NCI-H526 treated with DMSO at 0.1 percent for 48 hours (cell line): ENCODE data around the gene CEP128.

Source experiments
- DNase-seq: peaks from one replicate; lab custom pipeline; 2025; lab: John Stamatoyannopoulos, UW

CEP128 gene

DNA sequence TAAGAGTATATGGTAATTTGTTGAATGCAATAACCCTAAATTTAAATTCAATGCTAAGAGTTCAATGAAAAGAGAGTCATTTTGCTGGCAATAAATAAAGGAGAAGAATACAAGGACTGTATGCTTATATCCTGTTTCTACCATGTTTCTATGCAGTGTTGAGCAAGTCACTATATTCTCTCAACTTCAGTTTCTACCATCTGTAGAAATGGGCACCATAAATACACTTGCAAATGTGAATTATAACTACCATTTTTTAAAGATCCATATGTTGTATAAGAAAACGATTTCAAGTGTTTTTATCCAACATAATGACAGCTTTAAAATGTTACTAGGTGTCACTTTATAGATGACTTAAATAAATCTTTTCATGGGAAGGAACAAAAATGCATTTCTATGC lies 170.3 kb downstream of the CEP128 start:
- no peak for DNase-seq

DNA sequence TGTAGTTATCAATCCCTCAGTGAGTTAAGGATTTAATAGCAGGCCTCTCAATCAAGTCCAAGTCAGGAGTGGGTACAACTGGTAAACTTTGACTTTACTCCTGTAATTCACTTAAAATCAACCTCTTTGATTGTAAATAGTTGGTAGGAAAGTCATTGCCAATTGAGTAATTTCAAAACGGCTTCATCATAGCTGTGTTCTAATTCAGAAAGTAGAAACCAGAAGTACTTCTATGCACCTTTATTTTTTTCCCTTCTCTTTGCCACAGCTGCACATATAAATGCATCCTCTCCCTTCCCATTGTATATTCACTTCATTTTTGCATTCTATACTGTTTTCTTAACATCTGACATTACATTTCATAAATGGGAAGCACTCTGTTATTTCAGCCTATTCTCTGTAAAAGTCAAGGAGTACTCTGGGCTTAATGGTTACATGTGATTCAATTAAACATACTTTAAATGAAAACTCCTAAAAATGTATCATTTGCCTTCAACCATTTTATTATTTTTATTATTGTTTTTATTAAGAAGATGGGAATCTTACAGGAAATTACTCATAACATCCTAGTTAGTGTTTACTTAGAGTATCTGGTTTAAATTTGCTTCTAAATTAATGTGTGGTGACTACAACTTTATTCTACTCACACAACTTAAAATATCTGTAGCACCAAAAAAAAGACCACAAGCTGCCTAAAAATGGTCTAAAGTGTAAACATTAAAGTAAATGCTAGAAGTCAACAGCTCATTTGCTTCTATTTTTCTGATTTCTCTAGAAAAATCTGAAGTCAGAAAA lies 171.2 kb downstream of the CEP128 start:
- DNase-seq, result no peak

DNA sequence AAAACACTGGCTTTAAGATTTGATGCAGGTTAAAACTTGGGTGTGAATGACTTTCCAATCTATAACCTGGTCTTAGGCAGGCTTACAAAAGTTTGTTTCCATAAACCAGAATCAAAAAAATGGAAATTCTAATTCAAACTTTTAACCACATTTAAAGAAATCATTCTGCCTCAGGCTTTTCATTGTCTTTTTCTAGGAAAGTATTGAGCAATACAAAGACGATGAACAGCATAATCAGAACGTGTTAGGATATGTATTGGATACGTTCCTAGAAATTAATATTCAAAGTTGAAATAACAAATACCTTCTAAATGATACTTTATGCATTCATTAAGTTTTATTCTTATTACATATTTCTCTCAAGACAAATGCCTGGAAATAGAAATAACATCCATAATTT lies 172.9 kb downstream of the CEP128 start:
- no peak for DNase-seq

DNA sequence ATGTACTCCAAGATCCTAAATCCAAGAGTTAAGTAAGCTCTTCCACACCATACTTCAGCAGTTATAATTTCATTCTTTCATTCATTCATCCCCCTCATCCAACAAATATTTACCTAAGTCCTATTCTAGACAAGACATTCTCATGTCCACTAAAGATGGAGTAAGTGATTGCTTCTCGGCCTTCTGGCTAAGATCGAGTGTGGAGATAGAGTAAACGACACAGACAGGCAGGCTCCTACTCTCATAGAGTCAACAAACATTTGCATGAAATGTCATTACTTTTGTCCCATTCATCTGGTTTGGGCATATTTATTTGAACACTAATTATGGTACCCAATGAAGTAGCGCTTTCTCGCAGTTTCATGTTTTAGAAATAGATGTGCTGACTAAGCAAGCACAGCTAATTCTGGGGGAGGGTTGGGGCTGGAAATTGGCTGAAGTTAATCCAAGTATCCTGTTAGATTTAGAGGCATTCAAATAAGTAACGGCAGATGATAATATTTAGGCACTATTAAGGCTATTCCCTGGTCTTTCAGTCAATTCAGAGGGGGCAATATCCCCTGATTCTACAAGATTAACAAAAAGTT lies 176.5 kb downstream of the CEP128 start:
- DNase-seq, result peak; percentile 84

DNA sequence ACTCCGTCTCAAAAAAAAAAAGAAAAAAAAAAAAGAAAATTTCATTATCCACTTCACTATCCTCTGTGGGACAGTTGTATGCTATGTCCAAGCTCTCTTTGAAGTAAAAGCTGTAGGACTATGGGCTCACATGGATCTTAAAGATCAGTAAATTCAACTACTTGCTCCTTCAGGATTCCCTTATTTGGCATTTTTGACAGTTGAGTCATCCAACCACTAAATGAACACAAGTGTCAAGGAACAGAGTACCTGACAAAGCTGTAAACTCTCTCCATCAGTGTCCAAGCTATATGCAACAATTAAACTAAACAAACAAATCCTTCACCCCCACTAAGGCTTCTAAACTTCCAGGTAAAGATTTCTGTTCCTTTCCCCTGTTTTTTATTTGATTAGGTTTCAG lies 177.0 kb downstream of the CEP128 start:
- no peak for DNase-seq

DNA sequence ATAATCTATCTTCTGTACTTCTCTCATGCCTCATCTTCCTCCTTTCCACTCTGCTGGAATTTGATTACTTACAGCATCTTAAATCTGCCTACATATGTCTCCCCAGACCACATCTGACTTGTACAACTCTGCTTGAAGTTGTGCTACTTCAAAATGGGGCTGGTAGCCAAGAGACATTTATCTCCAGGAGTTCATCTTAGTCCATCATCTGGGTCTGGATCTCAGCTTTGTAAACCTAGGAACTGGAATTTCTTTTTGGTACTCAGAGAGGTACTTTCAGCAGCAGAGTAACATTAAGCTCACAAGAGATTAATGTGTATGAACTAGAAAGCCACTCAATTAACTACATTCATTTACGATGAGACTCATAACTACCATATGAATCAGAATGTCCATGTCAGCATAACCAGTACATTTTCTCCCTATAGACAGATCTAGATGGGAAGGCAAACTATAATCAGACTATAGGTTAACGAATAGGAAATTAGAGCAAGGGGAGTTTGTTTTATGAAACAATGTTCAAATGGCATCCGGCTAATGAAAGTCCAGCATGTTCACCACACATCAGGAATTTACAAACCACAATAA lies 178.8 kb downstream of the CEP128 start:
- peak; percentile 62 for DNase-seq

DNA sequence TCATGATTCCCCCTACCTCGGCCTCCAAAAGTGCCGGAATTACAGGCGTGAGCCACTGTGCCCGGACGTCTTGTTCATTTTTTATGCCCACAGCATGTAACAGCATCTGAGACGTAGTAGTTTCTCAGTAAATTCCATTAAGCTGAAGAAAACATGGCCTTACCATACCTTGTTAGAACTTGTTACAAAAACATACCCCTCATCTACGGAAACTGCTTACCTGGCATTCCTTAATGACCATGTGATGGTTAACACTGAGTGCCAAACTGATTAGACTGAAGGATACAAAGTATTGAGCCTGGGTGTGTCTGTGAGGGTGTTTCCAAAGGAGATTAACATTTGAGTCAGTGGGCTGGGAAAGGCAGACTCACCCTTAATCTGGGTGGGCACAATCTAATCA lies 186.8 kb downstream of the CEP128 start:
- DNase-seq, result no peak

DNA sequence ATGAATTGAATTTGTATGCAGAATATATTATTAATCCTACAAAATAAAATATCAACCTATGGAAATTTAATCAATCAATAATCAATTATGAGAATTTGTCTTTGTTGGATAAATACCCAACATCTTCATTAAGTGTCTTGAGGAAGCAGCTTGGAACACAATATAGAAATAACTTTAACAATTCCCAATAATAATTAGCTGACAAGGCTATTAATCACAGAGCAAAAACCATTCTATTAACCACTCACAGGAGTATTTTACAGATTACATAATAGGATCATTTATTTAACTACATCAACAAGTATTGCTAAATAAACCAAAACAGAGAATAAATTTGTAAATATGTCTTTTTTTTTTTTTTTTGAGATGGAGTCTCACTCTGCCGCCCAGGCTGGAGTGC lies 190.3 kb downstream of the CEP128 start:
- no peak for DNase-seq

DNA sequence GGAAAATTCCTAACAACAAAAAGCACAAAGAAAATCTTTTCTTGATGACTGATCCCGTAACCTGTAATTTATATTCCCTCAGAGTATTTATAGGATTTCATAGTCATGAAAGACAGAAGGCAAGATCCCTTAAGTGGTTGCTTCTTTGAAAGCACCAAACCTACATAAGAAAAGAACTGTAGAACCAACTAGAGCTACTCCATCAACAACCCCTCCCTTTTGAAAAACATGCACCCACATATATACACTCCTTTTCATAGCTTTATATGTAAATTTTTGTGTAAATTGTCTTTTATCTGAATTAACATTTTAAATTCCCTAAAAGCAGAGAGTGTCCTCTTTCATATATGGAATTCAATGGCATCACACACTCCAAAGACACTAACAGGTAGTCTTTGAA lies 215.3 kb downstream of the CEP128 start:
- DNase-seq, result no peak

DNA sequence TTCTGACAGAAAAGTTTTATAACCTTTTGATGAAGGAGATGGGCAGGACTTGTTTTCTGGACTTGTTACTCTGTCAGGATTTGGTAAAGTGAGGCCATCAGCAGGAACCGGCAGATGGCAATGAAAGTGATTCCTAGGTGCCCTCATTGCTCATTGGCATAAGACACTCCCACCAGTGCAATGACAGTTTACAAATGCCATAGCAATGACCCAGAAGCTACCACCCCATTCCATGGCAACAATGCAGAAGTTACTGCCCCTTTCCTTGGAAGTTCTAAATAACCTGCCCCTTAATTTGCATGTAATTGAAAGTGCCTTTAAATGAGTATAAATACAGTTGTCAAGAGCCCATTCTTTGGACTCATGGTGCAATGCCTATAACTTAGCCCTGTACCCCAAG lies 222.6 kb downstream of the CEP128 start:
- DNase-seq, result no peak

DNA sequence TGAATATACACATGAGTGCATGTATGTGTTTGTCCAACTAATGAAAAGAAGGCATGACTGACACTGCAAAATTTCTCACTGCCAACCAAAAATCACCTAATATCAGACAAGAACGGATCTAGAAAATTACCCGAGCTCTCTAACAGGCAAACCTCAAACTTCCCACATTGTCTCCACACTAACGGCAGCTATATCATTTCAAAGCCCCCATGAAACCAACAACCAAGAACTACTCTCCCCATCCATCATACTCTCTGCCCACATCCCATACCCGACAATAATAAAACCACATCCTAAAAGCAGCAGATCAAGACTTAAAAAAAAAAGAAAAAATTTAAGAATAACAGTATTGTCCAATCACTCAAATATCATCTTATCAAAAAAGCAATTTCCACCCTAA lies 227.1 kb downstream of the CEP128 start:
- no peak for DNase-seq

DNA sequence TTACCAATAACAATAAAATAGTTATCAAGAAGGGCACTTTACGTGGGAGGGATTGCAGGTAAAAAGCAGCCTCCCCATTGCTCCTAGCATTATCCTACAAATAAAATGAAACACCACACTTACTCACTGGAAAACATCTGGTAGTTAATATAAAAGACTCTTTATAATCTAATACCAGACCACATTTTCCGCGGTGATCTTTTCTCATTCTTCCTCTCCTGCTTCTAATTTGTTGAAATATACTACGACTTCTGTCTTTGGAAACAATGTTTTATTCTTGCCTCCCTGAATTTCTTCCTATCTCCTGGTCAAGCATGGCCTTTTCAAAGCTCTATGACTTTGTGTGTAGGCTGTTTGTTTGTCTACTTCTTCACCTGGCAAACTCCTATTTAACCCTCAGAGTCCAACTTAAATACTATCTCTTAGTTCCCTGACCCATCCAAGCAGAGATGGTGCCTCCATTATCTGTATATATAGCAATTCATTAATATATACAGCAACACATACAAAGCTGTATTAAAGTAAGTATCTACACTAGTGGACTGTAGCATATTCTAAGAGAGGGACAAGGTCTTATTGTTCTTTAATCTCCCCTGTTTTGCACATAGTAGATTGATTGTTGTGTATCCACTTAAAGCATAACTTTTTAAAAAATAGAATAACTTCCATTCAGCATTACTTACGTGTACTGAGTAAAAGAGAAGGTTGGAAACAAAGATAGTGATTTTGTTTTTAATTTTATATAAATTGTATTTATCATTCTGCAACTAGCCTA lies 228.3 kb downstream of the CEP128 start:
- DNase-seq, result no peak

DNA sequence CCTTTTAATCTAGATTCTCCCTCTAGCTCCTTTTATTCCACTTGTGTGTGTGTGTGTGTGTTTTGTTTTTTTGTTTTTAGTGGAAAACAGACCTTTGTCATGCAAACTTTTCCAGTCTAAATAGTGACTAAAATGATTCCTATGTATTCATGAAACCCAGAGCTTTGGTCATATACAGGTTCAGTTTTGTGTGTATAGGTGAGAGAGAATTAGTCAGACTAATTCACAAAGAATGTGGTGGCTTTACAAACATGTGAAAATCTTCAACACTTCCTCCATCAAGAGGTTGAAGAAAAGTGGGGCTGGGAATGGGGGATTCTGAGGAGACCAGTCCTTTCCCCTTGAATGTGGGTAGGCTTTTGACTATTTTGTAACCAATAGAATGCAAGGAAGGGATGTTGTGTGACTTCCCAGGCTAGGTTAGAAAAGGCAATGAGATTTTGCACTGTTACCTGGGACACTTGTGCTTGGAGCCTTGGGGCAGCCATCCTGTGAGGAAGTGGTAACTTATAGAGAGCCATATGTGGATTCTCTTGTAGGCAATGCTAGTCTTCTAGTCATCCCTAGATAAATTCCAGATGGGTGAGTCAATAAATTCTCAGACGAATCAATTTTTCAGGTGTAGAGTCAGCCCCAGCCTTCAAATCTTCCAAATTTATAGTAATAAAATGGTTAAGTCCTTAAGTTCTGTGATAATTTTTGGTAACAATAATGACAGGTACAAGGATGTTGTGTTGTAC lies 236.1 kb downstream of the CEP128 start:
- DNase-seq, result no peak

DNA sequence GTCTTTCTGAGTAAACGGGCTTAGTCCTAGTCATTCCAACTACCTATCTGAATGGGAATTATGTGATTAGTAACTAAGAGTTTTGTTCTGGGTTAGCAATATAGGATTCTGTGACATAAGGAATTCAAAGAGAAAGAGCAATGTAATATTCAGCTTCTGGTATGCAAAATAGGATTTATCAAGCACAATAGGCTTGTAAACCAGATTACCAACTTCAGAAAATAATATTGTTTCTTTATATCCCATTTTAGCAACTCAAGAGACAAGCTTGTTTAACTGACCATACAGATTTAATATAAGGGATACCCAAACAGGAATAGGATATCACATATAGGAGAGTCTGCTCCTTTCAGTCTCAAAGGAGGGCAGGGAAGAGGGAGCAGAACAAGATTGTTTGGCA lies 240.9 kb downstream of the CEP128 start:
- no peak for DNase-seq

DNA sequence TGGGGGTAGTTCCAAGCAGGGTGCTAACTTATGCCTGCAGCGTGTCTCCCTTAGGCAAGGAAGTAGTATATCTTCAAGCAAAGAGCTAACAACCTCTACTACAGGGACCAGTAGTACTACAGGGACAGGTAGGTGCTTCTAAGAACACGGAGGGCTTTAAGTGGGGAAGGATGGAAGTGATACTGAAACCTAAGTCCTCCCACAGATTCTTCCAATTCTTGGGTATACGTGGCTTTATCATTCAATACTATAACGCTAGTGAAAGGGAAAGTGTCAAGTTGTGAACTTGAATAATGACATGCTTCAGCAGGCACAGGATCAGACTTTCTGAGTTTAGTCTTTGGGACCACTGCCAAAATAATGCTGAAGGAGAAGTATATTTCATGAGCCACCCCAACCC lies 241.7 kb downstream of the CEP128 start:
- no peak for DNase-seq

DNA sequence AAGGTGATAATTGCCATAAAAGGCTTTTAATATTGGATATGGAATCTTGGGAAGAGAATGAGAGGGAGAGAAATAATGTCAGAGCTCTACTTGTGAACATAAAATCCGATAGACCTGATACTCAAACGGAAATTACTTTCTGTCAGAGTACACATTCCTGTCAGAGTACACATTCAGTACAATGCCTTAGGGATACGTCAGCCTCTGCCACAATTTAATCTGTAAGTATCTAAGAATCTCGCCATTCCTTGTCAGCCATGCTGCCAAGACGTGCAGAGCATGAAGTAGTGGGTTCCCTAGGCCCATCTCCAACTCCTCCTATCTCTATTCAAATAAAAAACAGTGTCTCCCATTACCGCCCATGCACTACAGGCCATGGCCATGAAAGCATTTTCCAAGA lies 242.6 kb downstream of the CEP128 start:
- no peak for DNase-seq

DNA sequence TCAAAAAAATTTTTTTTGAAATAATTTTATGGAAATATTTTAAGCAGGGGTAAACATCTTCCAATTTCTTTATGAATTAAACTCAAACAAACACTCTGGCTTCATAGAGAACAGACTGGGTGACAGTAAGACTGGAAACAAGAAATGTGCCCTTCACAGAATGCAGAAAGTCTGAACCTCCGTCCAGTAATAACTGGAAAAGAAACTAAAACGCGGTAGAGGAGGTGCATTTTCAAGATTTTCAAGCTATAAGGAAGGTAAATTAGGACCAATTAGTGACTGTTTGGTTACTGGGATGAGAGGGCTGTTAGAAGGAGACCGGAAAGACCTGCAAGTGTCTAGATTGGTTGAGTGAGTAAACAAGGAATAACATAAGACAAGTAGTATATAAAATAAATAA lies 245.7 kb downstream of the CEP128 start:
- no peak for DNase-seq

DNA sequence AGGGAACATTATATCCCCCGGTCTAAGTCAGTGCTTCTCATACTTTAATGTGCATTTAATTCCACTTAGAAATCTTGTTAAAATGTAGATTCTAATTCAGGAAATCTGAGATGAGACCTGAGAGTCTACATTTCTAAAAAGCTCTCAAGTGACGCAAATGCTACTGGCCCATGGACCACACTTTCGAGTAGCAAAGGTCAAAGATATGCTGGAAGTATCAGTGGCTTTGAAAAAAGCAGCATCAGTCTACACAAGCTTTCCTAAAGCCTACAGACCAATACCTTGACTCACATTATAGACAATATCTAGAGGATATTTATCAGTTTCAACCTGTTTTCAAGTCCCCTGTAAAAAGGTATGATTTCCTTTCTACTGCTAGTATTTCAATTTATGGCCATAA lies 248.6 kb downstream of the CEP128 start:
- no peak for DNase-seq

DNA sequence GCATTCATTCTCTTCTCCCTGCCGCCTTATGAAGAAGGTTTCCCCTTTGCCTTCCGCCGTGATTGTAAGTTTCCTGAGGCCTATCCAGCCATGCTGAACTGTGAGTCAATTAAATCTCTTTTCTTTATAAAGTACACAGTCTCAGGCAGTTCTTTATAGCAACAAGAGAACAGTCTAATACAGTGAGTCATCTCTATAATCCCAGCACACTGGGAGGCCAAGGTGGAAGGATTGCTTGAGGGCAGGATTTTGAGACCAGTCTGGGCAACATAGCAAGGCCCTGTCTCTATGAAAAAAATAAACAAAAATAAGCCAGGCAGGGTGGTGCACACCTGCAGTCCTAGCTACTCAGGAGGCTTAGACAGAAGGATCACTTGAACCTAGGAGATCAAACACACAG lies 259.9 kb downstream of the CEP128 start:
- no peak for DNase-seq

DNA sequence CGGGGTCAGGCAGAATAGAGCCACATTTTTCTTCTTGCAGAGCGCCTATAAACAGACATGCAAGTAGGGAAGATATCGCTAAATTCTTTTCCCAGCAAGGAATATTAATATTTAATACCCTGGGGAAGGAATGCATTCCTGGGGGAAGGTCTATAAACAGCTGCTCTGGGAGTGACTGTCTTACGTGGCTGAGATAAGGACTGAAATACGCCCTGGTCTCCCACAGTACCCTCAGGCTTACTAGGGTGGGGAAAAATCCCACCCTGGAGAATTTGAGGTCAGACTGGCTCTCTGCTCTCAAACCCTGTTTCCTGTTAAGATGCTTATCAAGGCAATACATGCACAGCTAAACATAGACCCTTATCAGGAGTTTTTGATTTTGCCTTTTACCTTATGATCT lies 262.3 kb downstream of the CEP128 start:
- no peak for DNase-seq

DNA sequence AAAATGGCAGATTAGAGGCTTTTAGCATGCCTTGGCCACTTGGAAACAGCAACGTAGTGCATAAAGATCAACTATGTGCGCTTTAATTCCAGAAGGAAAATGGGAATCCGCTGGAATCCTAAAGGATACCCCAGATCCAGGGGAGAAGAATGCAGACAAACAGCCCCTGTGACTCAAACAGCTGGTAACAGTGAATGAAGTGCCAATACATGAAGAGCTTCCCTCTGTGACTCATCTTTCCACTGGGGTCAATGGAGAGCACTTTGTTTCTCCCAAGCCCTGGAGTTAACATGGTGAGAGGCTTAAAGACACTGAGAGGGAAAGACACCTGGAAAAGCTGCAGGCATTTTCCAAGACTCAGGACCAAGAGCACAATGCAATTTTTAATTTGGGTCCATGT lies 263.1 kb downstream of the CEP128 start:
- no peak for DNase-seq

DNA sequence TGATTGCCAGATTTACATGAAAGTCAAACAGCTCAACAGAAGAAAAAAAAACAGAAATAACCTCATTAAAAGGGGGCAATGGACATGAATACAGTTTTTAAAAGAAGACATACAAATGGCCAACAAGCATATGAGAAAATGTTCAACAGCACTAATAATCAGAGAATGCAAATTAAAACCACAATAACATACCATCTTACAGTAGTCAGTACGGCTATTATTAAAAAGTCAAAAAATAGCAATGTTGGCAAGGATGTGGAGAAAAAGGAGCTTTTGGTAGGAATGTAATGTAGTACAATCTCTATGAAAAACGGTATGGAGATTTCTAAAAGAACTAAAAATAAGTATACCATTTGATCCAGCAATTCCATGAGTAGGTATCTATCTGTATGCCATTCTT lies 272.1 kb downstream of the CEP128 start:
- DNase-seq, result no peak
